ENCODE measurements around the gene ZNF780A. TPM values are rescaled to one million over a fixed set of nuclear protein-coding genes. Genes with fewer than 3 reads are reported as not detected.

The ZNF780A gene
- total RNA-seq, 6 experiments from 2014 or later: 10.1 to 13.2 (median 11.3) TPM

DNA sequence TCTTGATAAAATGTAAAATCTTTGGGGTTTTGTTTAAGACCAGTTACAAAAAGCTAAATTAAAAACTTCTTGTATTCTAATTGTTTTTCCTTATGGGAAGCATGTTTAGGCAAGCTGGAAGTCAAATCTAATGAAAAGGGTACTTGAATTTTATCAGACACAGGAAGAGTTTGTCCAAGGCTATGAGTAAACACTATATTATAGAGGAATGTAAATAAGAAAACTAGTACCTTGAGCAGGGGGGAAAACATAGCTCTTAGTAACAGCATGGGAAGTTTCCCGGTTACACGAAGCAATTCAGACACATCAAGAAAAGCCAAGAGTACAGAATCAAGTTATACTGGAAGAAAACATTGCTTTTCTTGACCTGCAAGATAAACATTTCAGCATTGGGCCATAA lies 19.8 kb upstream of the ZNF780A start:
- H3K4me3 Mint-ChIP-seq: no peak overlapping the region
- TF ChIP-seq, protein P1, sequence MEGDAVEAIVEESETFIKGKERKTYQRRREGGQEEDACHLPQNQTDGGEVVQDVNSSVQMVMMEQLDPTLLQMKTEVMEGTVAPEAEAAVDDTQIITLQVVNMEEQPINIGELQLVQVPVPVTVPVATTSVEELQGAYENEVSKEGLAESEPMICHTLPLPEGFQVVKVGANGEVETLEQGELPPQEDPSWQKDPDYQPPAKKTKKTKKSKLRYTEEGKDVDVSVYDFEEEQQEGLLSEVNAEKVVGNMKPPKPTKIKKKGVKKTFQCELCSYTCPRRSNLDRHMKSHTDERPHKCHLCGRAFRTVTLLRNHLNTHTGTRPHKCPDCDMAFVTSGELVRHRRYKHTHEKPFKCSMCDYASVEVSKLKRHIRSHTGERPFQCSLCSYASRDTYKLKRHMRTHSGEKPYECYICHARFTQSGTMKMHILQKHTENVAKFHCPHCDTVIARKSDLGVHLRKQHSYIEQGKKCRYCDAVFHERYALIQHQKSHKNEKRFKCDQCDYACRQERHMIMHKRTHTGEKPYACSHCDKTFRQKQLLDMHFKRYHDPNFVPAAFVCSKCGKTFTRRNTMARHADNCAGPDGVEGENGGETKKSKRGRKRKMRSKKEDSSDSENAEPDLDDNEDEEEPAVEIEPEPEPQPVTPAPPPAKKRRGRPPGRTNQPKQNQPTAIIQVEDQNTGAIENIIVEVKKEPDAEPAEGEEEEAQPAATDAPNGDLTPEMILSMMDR (IDR thresholded peaks at IDR 0.05): no peak
- H3K4me1 Mint-ChIP-seq (ENCODE audit: low read depth): no peaks in the 10 kb centered on the region
- no peak overlapping the region for H3K27ac Mint-ChIP-seq
- DNase-seq: no peak
- H3K27me3 Mint-ChIP-seq (ENCODE audit: insufficient read depth): no peaks in the 10 kb centered on the region; the same call in 1 of the 2 replicates
- peaks cover 3% of the 10 kb centered on the region; the same call in 1 of the 2 replicates for H3K36me3 Mint-ChIP-seq (ENCODE audit: low read depth)
- peaks cover 8% of the 10 kb centered on the region for H3K9me3 Mint-ChIP-seq

DNA sequence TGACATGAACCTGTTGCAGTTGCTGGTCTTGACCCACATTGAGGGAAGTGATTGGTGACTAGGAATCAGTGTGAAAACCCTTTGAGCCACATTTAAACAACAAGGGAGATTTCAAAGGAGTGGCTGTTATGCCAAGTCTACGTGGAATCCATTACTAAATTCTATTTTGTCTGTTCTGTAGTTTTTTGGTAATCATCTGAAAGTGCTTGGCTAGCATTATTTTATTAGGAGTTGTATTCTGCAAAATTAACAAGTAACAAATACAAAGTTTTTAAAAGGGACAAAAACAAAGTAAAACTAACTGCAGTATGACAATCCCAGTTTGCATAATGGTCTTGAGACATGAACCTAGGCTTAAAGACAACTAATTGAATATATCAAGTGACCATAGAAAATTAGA lies 14.0 kb upstream of the ZNF780A start:
- Mint-ChIP-seq H3K9me3 (no peaks in the 10 kb centered on the region), H3K27ac (no peak overlapping the region), H3K36me3 (ENCODE audit: low read depth) (no peaks in the 10 kb centered on the region), H3K4me1 (ENCODE audit: low read depth) (no peaks in the 10 kb centered on the region), H3K27me3 (ENCODE audit: insufficient read depth) (peaks cover 3% of the 10 kb centered on the region), H3K4me3 (no peak overlapping the region)
- TF ChIP-seq, protein P1 (IDR thresholded peaks at IDR 0.05): no peak
- no peak for DNase-seq

DNA sequence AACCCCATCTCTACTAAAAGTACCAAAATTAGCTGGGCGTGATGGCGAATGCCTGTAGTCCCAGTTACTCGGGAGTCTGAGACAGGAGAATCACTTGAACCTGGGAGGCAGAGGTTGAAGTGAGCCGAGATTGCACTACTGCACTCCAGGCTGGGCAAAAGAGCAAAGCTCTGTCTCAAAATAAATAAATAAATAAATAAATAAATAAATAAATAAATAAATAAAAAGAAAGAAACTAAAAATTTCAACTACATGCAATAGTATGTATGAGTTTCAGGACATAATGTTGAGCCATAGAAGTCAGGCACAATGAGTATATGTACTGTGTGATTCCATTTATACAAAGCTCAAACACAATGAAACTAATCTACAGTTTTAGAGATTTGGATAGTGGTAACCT lies 12.9 kb upstream of the ZNF780A start:
- no peak for DNase-seq
- H3K27ac Mint-ChIP-seq: no peak overlapping the region
- H3K9me3 Mint-ChIP-seq: no peaks in the 10 kb centered on the region
- no peaks in the 10 kb centered on the region for H3K36me3 Mint-ChIP-seq (ENCODE audit: low read depth)
- H3K4me1 Mint-ChIP-seq (ENCODE audit: low read depth): no peaks in the 10 kb centered on the region
- H3K4me3 Mint-ChIP-seq: no peak overlapping the region
- H3K27me3 Mint-ChIP-seq (ENCODE audit: insufficient read depth): peaks cover 3% of the 10 kb centered on the region
- TF ChIP-seq, protein P1 (IDR thresholded peaks at IDR 0.05): no peak

DNA sequence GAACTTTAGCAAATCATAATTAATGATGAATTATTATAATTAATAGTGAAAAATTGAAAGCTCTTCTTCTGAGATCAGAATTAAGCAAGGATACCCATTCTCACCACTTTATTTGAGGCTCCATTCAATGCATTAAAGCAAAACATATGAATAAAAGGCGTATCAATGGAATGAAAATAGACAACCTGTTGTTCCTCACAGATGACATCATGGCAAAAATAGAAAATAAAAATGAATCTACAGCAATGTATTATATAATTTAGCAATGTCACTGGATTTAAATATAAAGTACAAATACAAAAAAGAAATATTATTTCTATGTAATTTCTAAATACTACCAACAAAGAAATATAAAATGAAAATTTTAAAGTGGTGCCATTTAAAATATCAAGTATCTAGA lies 11.1 kb upstream of the ZNF780A start:
- TF ChIP-seq, protein P1 (IDR thresholded peaks at IDR 0.05): no peak
- Mint-ChIP-seq H3K27me3 (ENCODE audit: insufficient read depth) (peaks cover 4% of the 10 kb centered on the region), H3K36me3 (ENCODE audit: low read depth) (no peaks in the 10 kb centered on the region), H3K9me3 (no peaks in the 10 kb centered on the region), H3K4me3 (no peak overlapping the region), H3K27ac (no peak overlapping the region), H3K4me1 (ENCODE audit: low read depth) (no peaks in the 10 kb centered on the region)
- DNase-seq: no peak

DNA sequence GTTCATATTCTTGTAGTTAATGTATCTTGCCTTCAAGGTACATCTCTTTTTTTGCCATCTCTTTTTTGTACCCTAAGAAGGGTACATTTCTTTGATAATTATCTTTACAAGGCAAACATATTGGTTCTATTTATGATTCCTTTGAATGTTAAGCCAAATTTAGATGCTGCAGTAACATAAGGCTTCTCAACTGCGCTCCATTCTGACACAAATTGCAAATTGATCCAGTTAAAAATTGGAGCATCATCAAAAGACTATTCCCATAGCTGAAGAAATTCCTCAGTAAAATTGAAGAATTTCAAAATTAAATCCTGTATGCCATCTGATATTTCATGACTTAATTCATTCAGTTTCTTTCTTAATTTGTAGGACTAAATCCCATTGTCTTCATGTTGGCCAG lies 2.7 kb upstream of the ZNF780A start:
- peaks cover 10% of the 10 kb centered on the region for H3K36me3 Mint-ChIP-seq (ENCODE audit: low read depth)
- TF ChIP-seq, protein P1 (IDR thresholded peaks at IDR 0.05): no peak

More for the DNA sequence above, 2.7 kb upstream of the ZNF780A start:
- Mint-ChIP-seq H3K27ac (no peak overlapping the region), H3K4me1 (ENCODE audit: low read depth) (peaks cover 27% of the 10 kb centered on the region), H3K4me3 (no peak overlapping the region), H3K9me3 (no peaks in the 10 kb centered on the region; the same call in 1 of the 2 replicates), H3K27me3 (ENCODE audit: insufficient read depth) (peaks cover 7% of the 10 kb centered on the region)
- DNase-seq: no peak

All from HFFc6 (cell line).